Mesenteric fat pad (tissue), 1 donor: Measurements from ENCODE around the gene FBLN1. TPM values are rescaled to one million over a fixed set of nuclear protein-coding genes. Genes with fewer than 3 reads are reported as not detected.
"Not testable (repeated sequence)": the region's sequence is repeated elsewhere in the genome, so short reads cannot be mapped to it uniquely, and the experiment has no call there.

Experiments used
- DNase-seq: peaks from one replicate; pipeline ENCODE4 v3.0.0-alpha.2; 2020; ENCODE audit warnings: low spot score
- long read RNA-seq: library from polyadenylated mRNA; unstranded; transcript quantifications from one replicate; pipeline ENCODE4 v2.0.0, GENCODE V29; 2020
- total RNA-seq: library from RNA; stranded (reverse); fragmentation: NEBNext Ultra II Directional; extraction: Animal tissue kit (Norgen Biotek cat#: 25700); gene quantifications from one replicate; pipeline ENCODE4 v1.2.1, GENCODE V29; 2021
- donor health status: DM: yes; HTN: yes; CAD: no.

FBLN1 gene, protein sequence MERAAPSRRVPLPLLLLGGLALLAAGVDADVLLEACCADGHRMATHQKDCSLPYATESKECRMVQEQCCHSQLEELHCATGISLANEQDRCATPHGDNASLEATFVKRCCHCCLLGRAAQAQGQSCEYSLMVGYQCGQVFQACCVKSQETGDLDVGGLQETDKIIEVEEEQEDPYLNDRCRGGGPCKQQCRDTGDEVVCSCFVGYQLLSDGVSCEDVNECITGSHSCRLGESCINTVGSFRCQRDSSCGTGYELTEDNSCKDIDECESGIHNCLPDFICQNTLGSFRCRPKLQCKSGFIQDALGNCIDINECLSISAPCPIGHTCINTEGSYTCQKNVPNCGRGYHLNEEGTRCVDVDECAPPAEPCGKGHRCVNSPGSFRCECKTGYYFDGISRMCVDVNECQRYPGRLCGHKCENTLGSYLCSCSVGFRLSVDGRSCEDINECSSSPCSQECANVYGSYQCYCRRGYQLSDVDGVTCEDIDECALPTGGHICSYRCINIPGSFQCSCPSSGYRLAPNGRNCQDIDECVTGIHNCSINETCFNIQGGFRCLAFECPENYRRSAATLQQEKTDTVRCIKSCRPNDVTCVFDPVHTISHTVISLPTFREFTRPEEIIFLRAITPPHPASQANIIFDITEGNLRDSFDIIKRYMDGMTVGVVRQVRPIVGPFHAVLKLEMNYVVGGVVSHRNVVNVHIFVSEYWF
- 224 TPM for total RNA-seq
- long read RNA-seq, transcript FBLN1-202 (17 exons, 2,896 nt), result major isoform, 10 of 150 reads
- long read RNA-seq, transcript FBLN1-201 (15 exons, 2,251 nt), result minor isoform, 7 of 150 reads
- long read RNA-seq, partial matches to known transcripts, result 128 of 150 reads
- long read RNA-seq, other reads (novel, unspliced or antisense), result 5 of 150 reads

DNA sequence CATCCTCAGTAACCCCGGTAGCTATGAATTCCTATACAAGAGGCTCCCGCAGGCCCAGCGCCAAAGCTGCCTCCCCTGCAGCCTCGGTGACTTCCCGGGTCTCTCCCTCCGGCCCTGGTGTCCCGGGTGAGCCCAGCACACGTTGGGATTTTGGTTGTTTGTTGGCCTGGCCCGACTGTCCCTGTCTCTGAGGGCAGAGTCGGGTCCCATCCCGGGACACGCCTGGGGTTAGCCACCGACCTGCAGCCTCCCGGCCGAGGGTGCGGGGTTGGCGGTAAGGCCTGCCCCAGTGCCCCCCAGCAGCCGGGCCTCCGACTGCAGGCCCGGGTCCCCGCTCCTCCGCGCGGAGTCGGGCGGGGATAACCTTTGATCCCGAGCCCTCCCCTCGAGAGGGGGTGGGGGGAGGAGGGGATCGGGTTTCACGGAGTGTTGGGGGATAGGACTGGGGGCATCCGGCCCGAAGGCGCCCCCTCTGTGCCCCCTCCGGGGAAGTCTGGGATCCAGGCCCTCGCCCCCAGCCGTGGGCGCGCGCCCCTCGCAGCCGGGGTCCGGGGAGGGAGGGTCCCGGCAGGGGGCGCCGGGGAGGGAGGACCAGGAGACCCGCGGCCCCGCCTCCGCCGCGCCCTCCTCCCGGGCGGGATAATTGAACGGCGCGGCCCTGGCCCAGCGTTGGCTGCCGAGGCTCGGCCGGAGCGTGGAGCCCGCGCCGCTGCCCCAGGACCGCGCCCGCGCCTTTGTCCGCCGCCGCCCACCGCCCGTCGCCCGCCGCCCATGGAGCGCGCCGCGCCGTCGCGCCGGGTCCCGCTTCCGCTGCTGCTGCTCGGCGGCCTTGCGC, at the start of gene FBLN1:
TSS of gene FBLN1 (plus strand) at position 669 of the 835 bp plus-strand sequence. CDS start at position 772, 103 bp downstream.
- DNase-seq, result no peak

GRCh38 chr22:45453764-45454163, 48.9 kb upstream of the FBLN1 start:
- DNase-seq, result no peak

DNA sequence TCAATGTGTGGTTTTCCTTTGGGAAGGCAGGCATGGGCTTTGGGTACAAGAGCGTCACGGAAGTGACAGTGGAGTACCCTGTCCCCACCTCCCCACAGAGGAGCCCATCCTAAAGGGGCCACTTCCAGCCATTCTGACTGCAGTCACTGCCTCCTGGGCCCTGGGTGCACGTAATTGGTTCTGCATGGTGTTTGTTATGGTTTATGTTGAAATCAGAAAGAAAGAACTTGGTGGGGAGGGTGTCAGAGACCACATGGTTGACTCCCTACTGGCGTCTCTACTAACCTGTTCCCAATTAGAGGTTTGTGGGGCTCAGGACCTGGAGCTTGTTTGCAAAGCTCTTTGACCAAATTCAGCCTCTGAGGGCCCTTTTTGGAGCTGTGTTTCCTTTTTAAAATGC, 48.4 kb upstream of the FBLN1 start:
- DNase-seq, result no peak

GRCh38 chr22:45455212-45455611, 47.5 kb upstream of the FBLN1 start:
- DNase-seq, result no peak

GRCh38 chr22:45455621-45456020, 47.1 kb upstream of the FBLN1 start:
- no peak for DNase-seq

GRCh38 chr22:45456811-45457210, 45.9 kb upstream of the FBLN1 start:
- no peak for DNase-seq

DNA sequence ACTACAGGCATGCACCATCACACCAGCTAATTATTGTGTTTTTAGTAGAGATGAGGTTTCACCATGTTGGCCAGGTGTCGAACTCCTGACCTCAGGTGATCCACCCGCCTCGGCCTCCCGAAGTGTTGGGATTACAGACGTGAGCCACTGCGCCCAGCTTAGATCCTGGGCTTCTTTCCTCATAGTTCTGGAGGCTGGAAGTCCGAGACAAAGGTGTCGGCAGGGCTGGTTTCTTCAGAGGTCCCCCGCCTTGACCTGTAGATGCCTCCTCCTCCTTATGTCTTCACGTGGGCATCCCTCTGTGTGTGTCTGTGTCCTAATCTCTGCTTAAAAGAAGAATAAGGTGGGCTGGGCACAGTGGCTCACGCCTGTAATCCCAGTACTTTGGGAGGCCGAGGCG, 44.2 kb upstream of the FBLN1 start:
- no peak for DNase-seq

DNA sequence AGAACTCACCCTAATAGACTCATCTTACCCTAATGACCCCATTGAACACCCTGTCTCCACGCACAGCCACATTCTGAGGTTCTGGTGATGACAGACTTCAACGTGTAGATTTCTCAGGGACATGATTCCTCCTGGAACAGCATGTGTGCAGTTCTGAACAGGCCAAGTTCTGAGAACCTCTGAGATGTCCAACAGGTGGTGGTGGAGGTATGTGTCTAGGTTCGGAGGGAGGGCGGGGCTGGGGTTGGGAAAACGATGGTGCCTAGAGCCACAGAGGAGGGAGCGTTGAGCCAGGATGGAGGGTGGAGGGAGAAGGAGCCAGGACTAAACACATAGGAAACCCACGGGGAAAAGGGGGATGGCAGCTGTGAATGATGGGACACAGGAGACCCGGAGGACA, 43.4 kb upstream of the FBLN1 start:
- no peak for DNase-seq

DNA sequence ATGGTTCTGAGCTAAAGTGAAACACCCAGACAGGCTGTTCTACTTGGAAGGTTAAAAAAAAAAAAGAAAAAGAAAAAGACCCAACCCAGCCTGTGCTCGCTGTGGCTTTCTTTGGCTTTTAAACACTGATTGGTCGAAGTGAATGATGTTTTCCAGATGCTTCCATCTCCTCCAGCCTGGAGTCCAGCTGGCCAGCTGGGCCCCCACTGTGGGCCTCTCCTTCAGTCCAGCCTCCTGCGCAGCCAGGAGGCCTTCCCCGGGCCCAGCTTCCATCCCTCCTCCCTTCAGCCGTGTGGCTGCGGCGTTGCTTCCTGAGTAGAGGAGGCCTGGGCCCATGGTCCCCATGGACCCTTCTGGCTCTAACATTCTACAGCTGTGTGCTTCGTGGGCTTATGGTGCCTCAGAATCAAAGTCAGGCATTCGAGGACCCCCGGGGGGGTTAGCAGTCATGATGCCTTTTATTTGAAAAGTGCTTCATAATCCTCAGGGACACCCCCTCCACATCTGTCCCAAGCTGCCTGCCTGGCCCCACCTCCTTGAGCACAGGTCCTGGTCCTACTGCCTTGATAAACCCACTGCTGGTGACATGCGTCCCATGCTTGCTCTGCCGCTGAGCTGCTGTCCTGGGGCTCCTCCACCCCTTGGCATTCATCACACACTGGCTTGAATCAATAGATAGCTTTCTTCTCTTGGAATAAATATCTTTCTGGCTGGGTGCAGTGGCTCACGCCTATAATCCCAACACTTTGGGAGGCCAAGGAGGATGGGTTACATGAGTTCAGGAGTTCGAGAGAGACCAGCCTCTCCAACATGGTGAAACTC, 42.2 kb upstream of the FBLN1 start:
- DNase-seq, result no peak

GRCh38 chr22:45462034-45462655, 40.5 kb upstream of the FBLN1 start:
- no peak for DNase-seq

GRCh38 chr22:45463691-45464090, 39.0 kb upstream of the FBLN1 start:
- DNase-seq, result not testable (repeated sequence)

DNA sequence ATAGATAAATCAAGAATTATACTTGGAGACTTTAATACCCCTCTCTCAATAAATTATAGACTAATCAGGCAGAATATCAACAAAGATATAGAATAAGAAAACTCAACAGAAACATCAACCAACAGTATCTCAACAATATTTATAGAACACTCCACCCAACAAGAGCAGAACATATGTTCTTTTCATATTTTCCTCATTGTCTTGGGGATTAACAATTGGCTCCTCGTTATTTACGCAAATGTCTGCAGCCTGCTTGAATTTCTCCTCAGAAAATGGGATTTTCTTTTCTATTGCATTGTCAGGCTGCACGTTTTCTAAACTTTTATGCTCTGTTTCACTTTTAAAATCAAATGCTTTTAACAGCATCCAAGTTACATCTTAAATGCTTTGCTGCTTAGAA, 37.0 kb upstream of the FBLN1 start:
- DNase-seq, result no peak

DNA sequence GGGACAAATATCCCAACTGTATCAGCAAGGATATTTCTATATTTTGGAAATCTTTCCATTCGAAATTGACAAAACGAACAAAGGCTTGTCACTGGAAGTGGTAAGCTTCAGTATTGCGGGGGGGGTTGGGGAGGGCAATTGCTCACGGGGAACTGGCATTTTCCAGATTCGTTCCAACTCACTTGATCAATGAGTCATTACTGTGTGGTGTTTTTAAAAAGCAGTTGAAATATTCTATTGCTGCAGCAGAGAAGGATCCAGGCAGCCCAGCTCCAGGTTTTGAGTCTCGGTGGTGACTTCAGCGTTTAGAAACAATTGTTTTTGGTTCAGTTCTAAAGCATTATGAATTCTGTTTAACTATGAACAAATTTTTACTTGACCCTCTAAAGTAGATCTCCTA, 33.8 kb upstream of the FBLN1 start:
- DNase-seq, result no peak

GRCh38 chr22:45469281-45470073, 33.2 kb upstream of the FBLN1 start:
- no peak for DNase-seq

GRCh38 chr22:45470871-45471270, 31.8 kb upstream of the FBLN1 start:
- DNase-seq, result no peak

GRCh38 chr22:45472426-45472825, 30.3 kb upstream of the FBLN1 start:
- no peak for DNase-seq

DNA sequence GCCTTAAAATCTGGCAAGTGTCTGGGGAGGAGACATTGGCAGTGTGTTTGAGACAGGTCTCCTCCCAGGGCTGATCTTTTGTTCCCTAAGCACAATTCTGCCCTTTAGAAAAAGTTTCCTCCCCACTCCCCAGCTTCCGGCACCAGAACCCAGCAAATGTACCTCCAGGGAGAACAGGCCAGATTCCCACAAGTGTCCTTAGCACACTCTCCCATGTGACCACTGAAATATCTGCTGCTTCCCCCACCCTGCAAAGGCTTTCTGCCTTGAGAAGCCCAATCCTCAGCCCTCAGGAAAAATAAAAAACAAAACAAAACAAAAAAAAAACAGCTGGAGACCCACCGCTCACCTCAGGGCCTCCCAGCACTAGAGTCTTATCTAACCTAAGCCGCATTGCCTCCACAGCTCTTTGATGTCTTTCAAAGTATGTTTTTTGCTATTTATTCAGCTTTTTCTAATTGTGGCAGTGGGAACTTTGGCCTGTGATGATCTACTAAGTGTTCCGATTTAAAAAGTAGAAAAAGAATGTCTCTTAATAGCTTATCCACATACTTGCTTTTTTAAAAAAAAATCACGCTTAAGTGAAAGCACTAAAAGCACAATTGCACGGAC, 29.0 kb upstream of the FBLN1 start:
- no peak for DNase-seq

DNA sequence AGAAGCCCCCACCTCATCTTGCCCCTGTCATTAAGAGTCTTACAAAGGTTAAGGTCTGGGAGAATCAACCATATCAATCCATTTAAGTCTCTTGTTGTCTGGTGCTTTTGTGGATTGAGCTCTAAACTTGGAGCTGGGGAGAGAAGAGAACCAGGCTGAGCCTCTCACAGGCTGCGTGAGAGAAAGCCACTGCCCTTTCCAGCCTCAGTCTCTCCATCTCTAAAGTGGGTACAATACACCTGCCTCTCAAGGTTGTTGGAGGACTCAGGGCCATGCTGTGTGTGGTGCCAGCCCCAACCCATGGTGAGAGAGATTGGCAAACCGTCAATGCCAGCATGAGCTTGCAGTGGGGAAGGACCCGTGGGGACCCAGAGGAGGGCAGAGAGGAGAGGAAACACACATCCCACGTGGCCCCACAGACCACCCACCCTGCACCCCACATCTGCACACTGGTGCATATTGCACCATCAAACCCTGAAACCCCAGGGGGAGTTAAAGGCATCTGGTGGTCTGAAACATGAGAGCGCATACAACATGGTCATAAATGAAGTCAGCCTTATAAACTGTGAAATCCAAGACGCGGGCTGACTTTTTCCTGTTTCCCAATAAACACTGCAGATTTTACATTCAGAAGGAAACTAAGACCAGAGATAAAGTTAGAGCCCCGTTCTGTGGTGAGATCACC, 27.5 kb upstream of the FBLN1 start:
- DNase-seq, result no peak
